H9 (cell line): ENCODE results near the gene CCDC51. TPM values are rescaled to one million over a fixed set of nuclear protein-coding genes. Genes with fewer than 3 reads are reported as not detected.

Source experiments
- DNase-seq: peaks from one replicate; pipeline ENCODE4 v3.0.0-alpha.2; 2017
- H2AFZ ChIP-seq: one replicate; pipeline ENCODE4 v1.6.1; 2013; ENCODE audit warnings: mild to moderate bottlenecking, low read length, control low read depth, moderate library complexity
- H2AK5ac ChIP-seq: 2 replicates; pipeline ENCODE4 v1.6.1; 2013; ENCODE audit warnings: low read length, control low read depth, mixed read lengths; ENCODE audit not compliant: insufficient read length
- H2BK120ac ChIP-seq: one replicate; pipeline ENCODE4 v1.6.1; 2013; ENCODE audit warnings: low read depth, mild to moderate bottlenecking, low read length, control low read depth, inconsistent platforms; ENCODE audit not compliant: poor library complexity, severe bottlenecking
- H2BK12ac ChIP-seq: 2 replicates; pipeline ENCODE4 v1.6.1; 2013; ENCODE audit warnings: low read length, control low read depth, mixed read lengths, low read depth; ENCODE audit not compliant: insufficient read length
- H2BK15ac ChIP-seq: 2 replicates; pipeline ENCODE4 v1.6.1; 2013; ENCODE audit warnings: low read depth, low read length, control low read depth
- H2BK20ac ChIP-seq: one replicate; pipeline ENCODE4 v1.6.1; 2013; ENCODE audit warnings: low read depth, mild to moderate bottlenecking, low read length, control low read depth, inconsistent platforms; ENCODE audit not compliant: poor library complexity, severe bottlenecking
- H2BK5ac ChIP-seq: 2 replicates; pipeline ENCODE4 v1.6.1; 2013; ENCODE audit warnings: low read length, control low read depth, mixed read lengths; ENCODE audit not compliant: insufficient read length
- H3K14ac ChIP-seq: 2 replicates; pipeline ENCODE4 v1.6.1; 2013; ENCODE audit warnings: low read length, control low read depth; ENCODE audit not compliant: insufficient read depth
- H3K18ac ChIP-seq: 2 replicates; pipeline ENCODE4 v1.6.1; 2013; ENCODE audit warnings: low read depth, mild to moderate bottlenecking, mixed read lengths, low read length, control low read depth; ENCODE audit not compliant: insufficient read length
- H3K23ac ChIP-seq: 2 replicates; pipeline ENCODE4 v1.6.1; 2013; ENCODE audit warnings: low read length, control low read depth, mixed read lengths, low read depth; ENCODE audit not compliant: insufficient read length
- H3K23me2 ChIP-seq: 2 replicates; pipeline ENCODE4 v1.6.1; 2013; ENCODE audit warnings: low read depth, mild to moderate bottlenecking, mixed read lengths, low read length, control low read depth; ENCODE audit not compliant: insufficient read length, poor library complexity, severe bottlenecking
- H3K27ac ChIP-seq: 2 replicates; pipeline ENCODE4 v1.5.1; 2013; ENCODE audit warnings: low read length, control low read depth, mixed read lengths, low read depth; ENCODE audit not compliant: insufficient read length
- H3K27me3 ChIP-seq: 2 replicates; pipeline ENCODE4 v1.6.1; 2013; ENCODE audit warnings: low read length, control low read depth, inconsistent platforms; ENCODE audit not compliant: insufficient read depth
- H3K4ac ChIP-seq: 2 replicates; pipeline ENCODE4 v1.6.1; 2013; ENCODE audit warnings: low read depth, mild to moderate bottlenecking, control low read depth, inconsistent platforms, low read length, moderate library complexity
- H3K4me1 ChIP-seq: 2 replicates; pipeline ENCODE4 v1.6.1; 2013; ENCODE audit warnings: low read length, control low read depth, inconsistent platforms; ENCODE audit not compliant: insufficient read depth
- H3K4me2 ChIP-seq: 2 replicates; pipeline ENCODE4 v1.6.1; 2013; ENCODE audit warnings: low read length, control low read depth, mixed read lengths; ENCODE audit not compliant: insufficient read length, insufficient read depth
- H3K56ac ChIP-seq: 2 replicates; pipeline ENCODE4 v1.6.1; 2013; ENCODE audit warnings: low read depth, mild to moderate bottlenecking, mixed read lengths, low read length, control low read depth; ENCODE audit not compliant: insufficient read length
- H3K79me1 ChIP-seq: 2 replicates; pipeline ENCODE4 v1.6.1; 2013; ENCODE audit warnings: low read depth, mild to moderate bottlenecking, moderate library complexity, low read length, control low read depth, inconsistent platforms; ENCODE audit not compliant: insufficient read depth, poor library complexity, severe bottlenecking
- H3K79me2 ChIP-seq: 2 replicates; pipeline ENCODE4 v1.6.1; 2013; ENCODE audit warnings: low read length, control low read depth, inconsistent platforms; ENCODE audit not compliant: insufficient read depth
- H3K9ac ChIP-seq: 2 replicates; pipeline ENCODE4 v1.6.1; 2013; ENCODE audit warnings: low read length, control low read depth, mixed read lengths; ENCODE audit not compliant: insufficient read length; ENCODE audit errors: extremely low read depth
- H3K9me3 ChIP-seq: one replicate; pipeline ENCODE4 v1.6.1; 2013; ENCODE audit warnings: low read depth, low read length, inconsistent platforms; ENCODE audit not compliant: control insufficient read depth
- H3T11ph ChIP-seq: one replicate; pipeline ENCODE4 v1.6.1; 2013; ENCODE audit warnings: mild to moderate bottlenecking, low read length, control low read depth, inconsistent platforms
- H4K20me1 ChIP-seq: one replicate; pipeline ENCODE4 v1.6.1; 2013; ENCODE audit not compliant: control insufficient read depth, insufficient read length, insufficient read depth
- H4K5ac ChIP-seq: 2 replicates; pipeline ENCODE4 v1.6.1; 2013; ENCODE audit warnings: low read depth, mild to moderate bottlenecking, mixed read lengths, low read length, control low read depth; ENCODE audit not compliant: insufficient read length
- H4K8ac ChIP-seq: replicated peaks from 2 replicates; pipeline ENCODE4 v1.6.1; 2013; ENCODE audit warnings: low read length, control low read depth, mixed read lengths, low read depth; ENCODE audit not compliant: insufficient read length
- H4K91ac ChIP-seq: 2 replicates; pipeline ENCODE4 v1.6.1; 2013; ENCODE audit warnings: low read depth, mild to moderate bottlenecking, moderate library complexity, mixed read lengths, low read length, control low read depth; ENCODE audit not compliant: insufficient read length
- H3K27ac Mint-ChIP-seq, 3 experiments: 2 replicates in 2 of 3; 3 replicates in 1 of 3; pipeline ENCODE4 v1.8.0; 2020 to 2021; ENCODE audit warnings: mixed read lengths in 3 of 3, mild to moderate bottlenecking in 1 of 3, moderate library complexity in 1 of 3
- H3K27me3 Mint-ChIP-seq: 2 replicates; pipeline ENCODE4 v1.8.0; 2021; ENCODE audit warnings: low read depth, mild to moderate bottlenecking, moderate library complexity, mixed read lengths
- H3K36me3 Mint-ChIP-seq, 3 experiments: 2 replicates in 2 of 3; 3 replicates in 1 of 3; pipeline ENCODE4 v1.8.0; 2020 to 2021; ENCODE audit warnings: low read depth in 3 of 3, mixed read lengths in 3 of 3; ENCODE audit not compliant: insufficient read depth in 1 of 3
- H3K4me1 Mint-ChIP-seq, 2 experiments: 2 replicates each; pipeline ENCODE4 v1.8.0; 2020; ENCODE audit warnings: mixed read lengths in 2 of 2
- H3K4me3 Mint-ChIP-seq, 2 experiments: 2 replicates in 1 of 2; 3 replicates in 1 of 2; pipeline ENCODE4 v1.8.0; 2020 to 2021; ENCODE audit warnings: mild to moderate bottlenecking in 2 of 2, mixed read lengths in 2 of 2, moderate library complexity in 1 of 2
- H3K9me3 Mint-ChIP-seq, 2 experiments: 2 replicates in 1 of 2; 3 replicates in 1 of 2; pipeline ENCODE4 v1.8.0; 2020; ENCODE audit warnings: mild to moderate bottlenecking in 2 of 2, mixed read lengths in 2 of 2, moderate library complexity in 1 of 2
- CTCF ChIP-seq: fragments of 200-600 bp; sonication (generic); conservative IDR thresholded peaks from 3 replicates; pipeline ENCODE4 v1.8.0; 2021; ENCODE audit warnings: antibody characterized with exemption, mild to moderate bottlenecking
- WGBS: extraction: QIAGEN DNeasy Blood & Tissue Kit; methylation state at CpG from one replicate; pipeline ENCODE4 v1.1.7; 2013; ENCODE audit warnings: missing lambda C conversion rate, low lambda C conversion rate, mixed read lengths; ENCODE audit not compliant: insufficient read length; ENCODE audit errors: extremely low coverage; 5-methylcytosine and 5-hydroxymethylcytosine counted together
- total RNA-seq: library from RNA; stranded (reverse); gene quantifications from 2 replicates; pipeline ENCODE4 v1.2.1, GENCODE V29; 2021

The CCDC51 gene
- total RNA-seq, 1 experiment from 2014 or later = 20.0 TPM

DNA sequence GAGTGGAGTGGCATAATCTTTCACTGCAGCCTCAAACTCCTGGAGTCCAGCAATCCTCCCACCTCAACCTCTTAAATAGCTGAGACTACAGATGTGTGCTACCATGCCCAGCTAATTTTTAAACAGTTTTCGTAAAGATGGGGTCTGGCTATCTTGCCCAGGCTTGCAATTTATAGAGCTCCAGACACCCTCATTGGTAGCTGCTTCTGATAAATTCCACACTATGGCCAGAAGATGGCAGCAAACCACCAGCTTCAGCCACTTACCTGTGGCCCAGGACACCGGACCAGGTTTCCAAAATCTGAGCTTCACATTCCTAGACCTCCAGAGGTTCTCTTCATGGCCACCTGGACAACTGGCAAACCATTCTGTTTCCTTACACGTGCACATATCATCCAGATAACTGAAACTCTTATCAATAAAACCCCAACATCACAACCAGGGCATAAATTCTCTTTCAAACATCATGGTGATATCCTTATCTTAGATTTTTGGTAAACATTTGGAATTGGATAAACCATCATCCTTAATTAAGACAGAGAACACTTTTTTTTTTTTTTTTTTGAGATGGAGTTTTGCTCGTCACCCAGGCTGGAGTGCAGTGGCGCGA, 39.0 kb downstream of the CCDC51 start:
- no peak overlapping the region for H3K27ac ChIP-seq
- no peak overlapping the region for H4K8ac ChIP-seq
- H4K91ac ChIP-seq = no peak overlapping the region
- no CpG with 5 or more reads among the region's 6 CpGs for WGBS
- peaks cover 17 to 49% (median 32%) of the 10 kb centered on the region in 3 experiments for H3K36me3 Mint-ChIP-seq
- no peak overlapping the region for H2BK120ac ChIP-seq
- no peak overlapping the region for H4K5ac ChIP-seq
- no peak overlapping the region for H3K4me2 ChIP-seq
- H3K79me1 ChIP-seq = no peaks in the 10 kb centered on the region
- no peak overlapping the region for H3K9ac ChIP-seq
- no peaks in the 10 kb centered on the region for H3K27me3 ChIP-seq
- no peak overlapping the region for H2BK5ac ChIP-seq
- no peak overlapping the region for H2AFZ ChIP-seq
- no peaks in the 10 kb centered on the region for H3K79me2 ChIP-seq
- H3K4me1 Mint-ChIP-seq = peaks cover 10% of the 10 kb centered on the region in 2 experiments
- no peaks in the 10 kb centered on the region for H3K23me2 ChIP-seq
- no peak overlapping the region for H2BK12ac ChIP-seq
- H2BK20ac ChIP-seq = no peak overlapping the region
- H2BK15ac ChIP-seq = no peak overlapping the region
- no peaks in the 10 kb centered on the region for H4K20me1 ChIP-seq
- 0 out of 2 replicates have a peak, but pooled peaks cover 2% of the 10 kb centered on the region for H3K4me1 ChIP-seq
- H3K18ac ChIP-seq = no peak overlapping the region
- no peak overlapping the region for H3K4ac ChIP-seq
- H3K27ac Mint-ChIP-seq = 0 out of 7 replicates have a peak overlapping the region, but pooled peaks of 1 of the 3 experiments have one; percentile 22
- H3K23ac ChIP-seq = no peak overlapping the region
- no peak overlapping the region for H3K56ac ChIP-seq
- H3K14ac ChIP-seq = no peak overlapping the region
- no peak overlapping the region for H2AK5ac ChIP-seq
- no peaks in the 10 kb centered on the region for H3K9me3 Mint-ChIP-seq
- peak; percentile 81 for TF ChIP-seq CTCF
- H3K9me3 ChIP-seq = no peaks in the 10 kb centered on the region
- DNase-seq = peak; percentile 69
- no peak overlapping the region for H3T11ph ChIP-seq
- H3K4me3 Mint-ChIP-seq = no peak overlapping the region
- H3K27me3 Mint-ChIP-seq = peaks cover 2% of the 10 kb centered on the region
